Sigmoid colon (tissue), 4 donors: Measurements from ENCODE around the gene DMRTC1.
"Not testable (repeated sequence)": the region's sequence is repeated elsewhere in the genome, so short reads cannot be mapped to it uniquely, and the experiment has no call there.

ENCODE experiments used
- CTCF ChIP-seq, 4 experiments: fragments of 450-650 bp in 3 of 4; fragments of 200-600 bp in 1 of 4; IDR thresholded peaks; one replicate each; pipeline ENCODE4 v1.5.1; 2016 to 2019; ENCODE audit warnings: antibody characterized with exemption in 4 of 4, mild to moderate bottlenecking in 3 of 4, moderate library complexity in 2 of 4
- EP300 ChIP-seq, 4 donors: sonication (generic); formaldehyde crosslinking; IDR thresholded peaks; one replicate each; pipeline ENCODE4 v1.6.1; 2017; ENCODE audit warnings: antibody characterized with exemption in 4 of 4
- POLR2A ChIP-seq, 2 donors: fragments of 450-650 bp; IDR thresholded peaks; one replicate each; pipeline ENCODE4 v1.6.1; 2016; ENCODE audit warnings: antibody characterized with exemption in 2 of 2, mild to moderate bottlenecking in 2 of 2, moderate library complexity in 2 of 2
- POLR2AphosphoS5 ChIP-seq, 4 donors: sonication (generic); formaldehyde crosslinking; IDR thresholded peaks; one replicate each; pipeline ENCODE4 v1.6.1; 2017; ENCODE audit warnings: antibody characterized with exemption in 4 of 4

- TF ChIP-seq POLR2A, CTCF, POLR2AphosphoS5, EP300 (IDR thresholded peaks at IDR 0.05): not testable (repeated sequence)
Observed at GRCh38 chrX:72943035-72943818, 410 bp downstream of the DMRTC1 start.
